Measurements from ENCODE around the gene SAPCD1.
"Not testable (repeated sequence)": the region's sequence is repeated elsewhere in the genome, so short reads cannot be mapped to it uniquely, and the experiment has no call there.

Gene SAPCD1

DNA sequence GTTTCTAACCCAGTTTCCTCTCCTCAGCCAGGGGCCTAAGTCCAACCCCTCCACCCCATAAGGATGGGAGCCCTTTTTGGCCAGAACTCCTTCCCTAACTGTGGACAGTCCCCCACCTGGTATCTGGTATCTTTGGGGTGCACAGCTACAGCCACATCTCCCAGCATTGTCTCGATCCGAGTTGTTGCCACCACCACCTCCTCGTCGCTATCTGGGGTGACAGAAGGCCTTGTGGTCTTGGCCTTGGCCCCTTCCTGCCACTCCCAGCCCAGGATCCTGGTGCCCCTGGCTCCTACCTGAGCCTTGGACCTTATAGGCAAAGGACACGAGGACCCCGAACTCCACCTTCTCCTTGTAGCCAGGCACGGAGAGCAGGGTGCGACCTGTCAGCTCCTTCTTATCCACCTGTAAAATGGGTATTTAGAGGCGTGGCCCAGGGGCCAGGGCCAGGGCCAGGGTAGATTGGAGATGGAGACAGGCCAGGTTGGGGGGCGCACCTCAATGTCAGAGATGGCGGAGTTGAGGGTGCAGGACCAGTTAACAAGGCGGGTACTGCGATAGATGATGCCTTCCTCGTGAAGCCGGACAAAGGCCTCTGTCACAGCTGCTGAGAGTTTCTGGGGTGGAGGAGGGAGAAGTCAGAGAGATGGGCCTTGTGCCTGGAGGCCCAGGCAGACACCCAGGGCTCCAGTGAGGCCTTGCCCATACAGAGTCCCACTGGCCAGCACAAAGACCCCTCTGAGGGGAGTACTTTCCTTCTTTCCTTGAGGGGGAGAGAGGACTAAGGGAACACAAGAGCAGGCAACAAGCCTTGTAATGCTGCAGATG lies 21.9 kb downstream of the SAPCD1 start:
- no peak for DNase-seq
- H3K27me3 ChIP-seq (replicated peaks in 2 of 5; ENCODE audit: control insufficient read depth in 4 of 5, insufficient read depth in 5 of 5, low read length in 4 of 5), result no peaks in the 10 kb centered on the region
- WGBS (ENCODE audit: insufficient coverage), result 97% methylated on average over 12 of the region's 15 CpGs
- POLR2A ChIA-PET, result no interaction called here
- no peak overlapping the region for H3K4me3 ChIP-seq (ENCODE audit: control insufficient read depth in 1 of 7, extremely low read depth in 1 of 7, insufficient read depth in 4 of 7, low read depth in 2 of 7, low read length in 6 of 7)
- CTCF ChIA-PET, result interaction anchor here (0.8 to 1.7 kb wide), 6 partner anchors 11 to 46 kb away, joined by 3 to 9 read pairs (median 3); partner anchors contain the start of gene LSM2
- H3K9me3 ChIP-seq (ENCODE audit: control extremely low read depth in 1 of 5, control insufficient read depth in 4 of 5, insufficient read depth in 2 of 5, low read depth in 1 of 5, low read length in 4 of 5), result no peaks in the 10 kb centered on the region
- no peaks in the 10 kb centered on the region for H3K4me1 ChIP-seq (ENCODE audit: control extremely low read depth in 1 of 4, control insufficient read depth in 4 of 4, insufficient read depth in 4 of 4, low read length in 3 of 4)
- no peak overlapping the region for H3K27ac ChIP-seq (ENCODE audit: insufficient read depth in 1 of 2, low read depth in 1 of 2, low read length in 2 of 2, poor library complexity in 1 of 2, severe bottlenecking in 2 of 2)
- peaks cover 7 to 70% (median 58%) of the 10 kb centered on the region in 4 experiments for H3K36me3 ChIP-seq (ENCODE audit: control insufficient read depth in 4 of 4, insufficient read depth in 4 of 4, low read length in 3 of 4)

- DNase-seq, result no peak
- no peak overlapping the region for H3K4me3 ChIP-seq (ENCODE audit: control insufficient read depth in 1 of 7, extremely low read depth in 1 of 7, insufficient read depth in 4 of 7, low read depth in 2 of 7, low read length in 6 of 7)
- H3K36me3 ChIP-seq (ENCODE audit: control insufficient read depth in 4 of 4, insufficient read depth in 4 of 4, low read length in 3 of 4), result peaks cover 7 to 61% (median 50%) of the 10 kb centered on the region in 4 experiments
- no peak overlapping the region for H3K27ac ChIP-seq (ENCODE audit: insufficient read depth in 1 of 2, low read depth in 1 of 2, low read length in 2 of 2, poor library complexity in 1 of 2, severe bottlenecking in 2 of 2)
- no peaks in the 10 kb centered on the region for H3K4me1 ChIP-seq (ENCODE audit: control extremely low read depth in 1 of 4, control insufficient read depth in 4 of 4, insufficient read depth in 4 of 4, low read length in 3 of 4)
- H3K27me3 ChIP-seq (replicated peaks in 2 of 5; ENCODE audit: control insufficient read depth in 4 of 5, insufficient read depth in 5 of 5, low read length in 4 of 5), result no peaks in the 10 kb centered on the region
- POLR2A ChIA-PET, result no interaction called here
- CTCF ChIA-PET, result interaction anchor here (0.8 to 2.1 kb wide), 7 partner anchors 10 to 54 kb away, joined by 3 to 9 read pairs (median 3); no protein-coding TSS in a partner anchor
- H3K9me3 ChIP-seq (ENCODE audit: control extremely low read depth in 1 of 5, control insufficient read depth in 4 of 5, insufficient read depth in 2 of 5, low read depth in 1 of 5, low read length in 4 of 5), result no peaks in the 10 kb centered on the region
- WGBS (ENCODE audit: insufficient coverage), result 93% methylated on average over 5 of the region's 11 CpGs
Measured at GRCh38 chr6:31785475-31785874, 23.0 kb downstream of the SAPCD1 start.

- Histone ChIP-seq H3K4me3 (ENCODE audit: control insufficient read depth in 1 of 7, extremely low read depth in 1 of 7, insufficient read depth in 4 of 7, low read depth in 2 of 7, low read length in 6 of 7) (no peak overlapping the region), H3K36me3 (ENCODE audit: control insufficient read depth in 4 of 4, insufficient read depth in 4 of 4, low read length in 3 of 4) (peaks cover 0 to 27% (median 18%) of the 10 kb centered on the region in 4 experiments), H3K27me3 (replicated peaks in 2 of 5; ENCODE audit: control insufficient read depth in 4 of 5, insufficient read depth in 5 of 5, low read length in 4 of 5) (no peaks in the 10 kb centered on the region), H3K9me3 (ENCODE audit: control extremely low read depth in 1 of 5, control insufficient read depth in 4 of 5, insufficient read depth in 2 of 5, low read depth in 1 of 5, low read length in 4 of 5) (no peaks in the 10 kb centered on the region), H3K4me1 (ENCODE audit: control extremely low read depth in 1 of 4, control insufficient read depth in 4 of 4, insufficient read depth in 4 of 4, low read length in 3 of 4) (peaks cover 8 to 49% (median 36%) of the 10 kb centered on the region in 4 experiments), H3K27ac (ENCODE audit: insufficient read depth in 1 of 2, low read depth in 1 of 2, low read length in 2 of 2, poor library complexity in 1 of 2, severe bottlenecking in 2 of 2) (no peak overlapping the region)
- ChIA-PET CTCF (interaction anchor here (0.7 to 3.8 kb wide), 15 partner anchors 8 to 250 kb away, joined by 3 to 18 read pairs (median 5); partner anchors contain the start of genes HSPA1B and LSM2), POLR2A (interaction anchor here (0.5 to 1.3 kb wide), 7 partner anchors 16 to 1871 kb away, joined by 3 to 5 read pairs (median 3); partner anchors contain the start of genes HSPA1B and LSM2)
- peak in 2 of 3 donors; percentile 65 to 72 for DNase-seq
- WGBS (ENCODE audit: insufficient coverage), result 68% methylated on average over 7 of the region's 12 CpGs
Measured at GRCh38 chr6:31791324-31792089, 29.1 kb downstream of the SAPCD1 start.

- H3K4me1 ChIP-seq (ENCODE audit: control extremely low read depth in 1 of 4, control insufficient read depth in 4 of 4, insufficient read depth in 4 of 4, low read length in 3 of 4), result peaks cover 8 to 54% (median 37%) of the 10 kb centered on the region in 4 experiments
- H3K36me3 ChIP-seq (ENCODE audit: control insufficient read depth in 4 of 4, insufficient read depth in 4 of 4, low read length in 3 of 4), result peaks cover 0 to 31% (median 18%) of the 10 kb centered on the region in 4 experiments
- CTCF ChIA-PET, result interaction anchor here (0.7 to 3.8 kb wide), 6 partner anchors 11 to 251 kb away, joined by 3 to 18 read pairs (median 6); partner anchors contain the start of gene LSM2
- H3K9me3 ChIP-seq (ENCODE audit: control extremely low read depth in 1 of 5, control insufficient read depth in 4 of 5, insufficient read depth in 2 of 5, low read depth in 1 of 5, low read length in 4 of 5), result no peaks in the 10 kb centered on the region
- no peaks in the 10 kb centered on the region for H3K27me3 ChIP-seq (replicated peaks in 2 of 5; ENCODE audit: control insufficient read depth in 4 of 5, insufficient read depth in 5 of 5, low read length in 4 of 5)
- H3K27ac ChIP-seq (ENCODE audit: insufficient read depth in 1 of 2, low read depth in 1 of 2, low read length in 2 of 2, poor library complexity in 1 of 2, severe bottlenecking in 2 of 2), result no peak overlapping the region
- no CpG with 5 or more reads among the region's 3 CpGs for WGBS (ENCODE audit: insufficient coverage)
- no peak for DNase-seq
- peak overlapping the region in 2 of 7 experiments; percentile 4 to 49 for H3K4me3 ChIP-seq (ENCODE audit: control insufficient read depth in 1 of 7, extremely low read depth in 1 of 7, insufficient read depth in 4 of 7, low read depth in 2 of 7, low read length in 6 of 7)
- POLR2A ChIA-PET, result interaction anchor here (1.3 kb wide), 1 partner anchor 15 kb away, joined by 3 read pairs; the partner anchor contains the start of gene LSM2
Measured at GRCh38 chr6:31792090-31792374, 29.6 kb downstream of the SAPCD1 start.

DNA sequence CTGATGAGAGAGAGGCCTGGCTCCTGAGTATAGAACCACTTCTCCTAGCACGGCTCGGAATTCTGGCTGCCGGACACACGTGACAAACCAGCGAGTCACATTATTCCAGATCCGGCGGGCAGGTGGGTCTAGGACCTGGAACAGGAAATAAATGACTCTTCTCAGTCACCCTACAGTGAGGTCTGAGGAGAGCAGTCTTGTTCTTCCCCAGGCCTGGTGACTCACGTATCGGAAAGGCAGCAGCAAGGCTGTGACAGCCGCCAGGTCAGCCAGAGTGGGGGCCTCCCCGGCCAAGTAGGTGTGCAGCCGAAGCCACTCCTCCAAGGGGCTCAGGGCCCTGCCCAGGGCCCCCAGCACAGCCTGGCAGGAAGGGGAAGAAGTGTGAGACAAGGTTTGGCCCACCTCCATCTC lies 30.3 kb downstream of the SAPCD1 start:
- Histone ChIP-seq H3K4me3 (ENCODE audit: control insufficient read depth in 1 of 7, extremely low read depth in 1 of 7, insufficient read depth in 4 of 7, low read depth in 2 of 7, low read length in 6 of 7) (peak overlapping the region in 2 of 7 experiments; percentile 11 to 49), H3K27ac (ENCODE audit: insufficient read depth in 1 of 2, low read depth in 1 of 2, low read length in 2 of 2, poor library complexity in 1 of 2, severe bottlenecking in 2 of 2) (no peak overlapping the region)
- CTCF ChIA-PET, result interaction anchor here (0.7 to 3.8 kb wide), 2 partner anchors 13 to 23 kb away, joined by 3 to 18 read pairs; partner anchors contain the start of gene LSM2

DNA sequence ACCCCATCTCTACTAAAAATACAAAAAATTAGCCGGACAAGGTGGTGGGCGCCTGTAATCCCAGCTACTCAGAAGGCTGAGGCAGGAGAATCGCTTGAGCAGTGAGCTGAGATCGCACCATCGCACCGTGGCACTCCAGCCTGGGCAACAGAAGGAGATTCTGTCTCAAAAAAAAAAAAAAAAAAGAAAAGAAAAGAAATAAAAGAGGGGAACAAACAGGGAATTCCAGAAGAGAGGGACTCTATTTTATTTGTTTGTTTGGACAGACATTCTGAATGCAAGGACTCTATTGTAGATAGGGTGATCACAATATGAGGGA lies 31.4 kb downstream of the SAPCD1 start:
- H3K9me3 ChIP-seq (ENCODE audit: control extremely low read depth in 1 of 5, control insufficient read depth in 4 of 5, insufficient read depth in 2 of 5, low read depth in 1 of 5, low read length in 4 of 5); H3K27me3 ChIP-seq (replicated peaks in 2 of 5; ENCODE audit: control insufficient read depth in 4 of 5, insufficient read depth in 5 of 5, low read length in 4 of 5); DNase-seq; POLR2A ChIA-PET; CTCF ChIA-PET: not testable (repeated sequence)
- Histone ChIP-seq H3K4me3 (ENCODE audit: control insufficient read depth in 1 of 7, extremely low read depth in 1 of 7, insufficient read depth in 4 of 7, low read depth in 2 of 7, low read length in 6 of 7) (peak overlapping the region in 4 of 7 experiments; percentile 87 to 98 (median 90)), H3K4me1 (ENCODE audit: control extremely low read depth in 1 of 4, control insufficient read depth in 4 of 4, insufficient read depth in 4 of 4, low read length in 3 of 4) (peaks cover 14 to 67% (median 51%) of the 10 kb centered on the region in 4 experiments), H3K36me3 (ENCODE audit: control insufficient read depth in 4 of 4, insufficient read depth in 4 of 4, low read length in 3 of 4) (peaks cover 0 to 37% (median 15%) of the 10 kb centered on the region in 4 experiments), H3K27ac (ENCODE audit: insufficient read depth in 1 of 2, low read depth in 1 of 2, low read length in 2 of 2, poor library complexity in 1 of 2, severe bottlenecking in 2 of 2) (peak overlapping the region in 1 of 2 experiments; percentile 34)
- WGBS (ENCODE audit: insufficient coverage), result 100% methylated on average over 3 of the region's 6 CpGs

More for the DNA sequence above, 30.3 kb downstream of the SAPCD1 start:
- WGBS (ENCODE audit: insufficient coverage), result 44% methylated on average over 9 of the region's 12 CpGs
- Histone ChIP-seq H3K27me3 (replicated peaks in 2 of 5; ENCODE audit: control insufficient read depth in 4 of 5, insufficient read depth in 5 of 5, low read length in 4 of 5) (no peaks in the 10 kb centered on the region), H3K36me3 (ENCODE audit: control insufficient read depth in 4 of 4, insufficient read depth in 4 of 4, low read length in 3 of 4) (peaks cover 0 to 33% (median 15%) of the 10 kb centered on the region in 4 experiments), H3K9me3 (ENCODE audit: control extremely low read depth in 1 of 5, control insufficient read depth in 4 of 5, insufficient read depth in 2 of 5, low read depth in 1 of 5, low read length in 4 of 5) (no peaks in the 10 kb centered on the region), H3K4me1 (ENCODE audit: control extremely low read depth in 1 of 4, control insufficient read depth in 4 of 4, insufficient read depth in 4 of 4, low read length in 3 of 4) (peaks cover 9 to 62% (median 44%) of the 10 kb centered on the region in 4 experiments)
- DNase-seq, result peak; percentile 59 to 89 (median 85)
- POLR2A ChIA-PET, result no interaction called here
